ENCODE measurements around the gene SELE. TPM values are rescaled to one million over a fixed set of nuclear protein-coding genes. Genes with fewer than 3 reads are reported as not detected.

The SELE gene
- total and polyA plus RNA-seq, 4 donors = 0.09 to 4.2 (median 3.3) TPM

DNA sequence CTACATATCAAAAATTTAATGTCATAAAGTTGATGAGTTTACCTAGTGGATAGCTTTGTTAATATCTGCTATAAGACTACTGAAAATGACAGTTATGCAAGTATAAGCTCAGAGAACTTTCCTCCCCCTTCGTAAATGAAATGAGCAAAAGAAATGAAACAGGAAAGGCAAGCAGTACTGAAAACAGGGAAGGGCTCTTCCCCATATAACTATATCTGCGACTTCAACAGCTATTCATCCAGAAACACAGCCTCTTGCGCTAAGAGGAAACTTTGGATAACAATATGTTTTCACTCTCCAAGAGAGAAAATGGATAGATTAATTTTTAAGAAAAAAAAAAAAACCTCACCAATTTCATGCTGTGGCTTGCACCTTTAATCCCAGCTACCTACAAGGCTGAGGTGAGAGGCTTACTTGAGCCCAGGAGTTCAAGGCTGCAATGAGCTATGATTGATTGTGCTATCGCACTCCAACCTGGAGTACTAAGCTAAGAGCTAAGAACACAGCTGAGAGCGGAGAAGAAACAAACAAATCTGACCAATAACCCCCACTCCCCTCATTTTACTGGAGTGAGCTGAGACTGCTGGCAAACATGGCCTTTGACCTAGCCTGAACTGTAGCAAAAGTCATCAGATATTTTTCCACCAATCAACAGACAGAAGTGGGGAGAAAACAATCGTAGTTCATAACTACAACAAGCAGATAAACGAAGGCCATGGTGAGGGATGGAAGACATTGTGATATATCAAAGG, 31.9 kb upstream of the SELE start:
- no peak for DNase-seq (ENCODE audit: low spot score)
- no peaks in the 10 kb centered on the region for H3K36me3 ChIP-seq (ENCODE audit: control insufficient read depth in 4 of 4, insufficient read depth in 3 of 4, low read depth in 1 of 4, low read length in 3 of 4)
- peak overlapping the region; percentile 40 to 56 (median 47) for H3K4me3 ChIP-seq (ENCODE audit: low read depth in 1 of 3, low read length in 3 of 3)
- peaks cover 0 to 25% (median 4%) of the 10 kb centered on the region in 4 donors for H3K4me1 ChIP-seq (ENCODE audit: control insufficient read depth in 4 of 4, insufficient read depth in 4 of 4, low read length in 3 of 4)
- H3K9ac ChIP-seq (ENCODE audit: low read depth in 1 of 2, low read length in 2 of 2) = peak overlapping the region in 1 of 2 donors; percentile 5
- peak overlapping the region; percentile 55 to 62 for H3K27ac ChIP-seq (ENCODE audit: low read depth in 1 of 2, low read length in 2 of 2)
- 33% methylated on average over 7 of the region's 7 CpGs for WGBS
- no peak for TF ChIP-seq ATF3 (IDR thresholded peaks at IDR 0.05)
- TF ChIP-seq FOXA1 (IDR thresholded peaks at IDR 0.05) = peak; percentile 63
- no peak for TF ChIP-seq GABPA (IDR thresholded peaks at IDR 0.05 in 1 of 2, conservative IDR thresholded peaks at IDR 0.05 in 1 of 2)
- peak; percentile 55 for TF ChIP-seq NR2F2 (IDR thresholded peaks at IDR 0.05)
- TF ChIP-seq EGR1 (IDR thresholded peaks at IDR 0.05; ENCODE audit: low read depth in 2 of 2) = peak in 1 of 2 donors; percentile 48
- peak; percentile 57 to 82 for TF ChIP-seq HNF4A (conservative IDR thresholded peaks at IDR 0.05)
- TF ChIP-seq TAF1 (conservative IDR thresholded peaks at IDR 0.05) = peak; percentile 67
- TF ChIP-seq CTCF (IDR thresholded peaks at IDR 0.05; ENCODE audit: low read depth, low read length, missing input control) = no peak
- no peak for TF ChIP-seq FOXA2 (IDR thresholded peaks at IDR 0.05)
- TF ChIP-seq YY1 (IDR thresholded peaks at IDR 0.05) = peak; percentile 87
- TF ChIP-seq, protein P1, sequence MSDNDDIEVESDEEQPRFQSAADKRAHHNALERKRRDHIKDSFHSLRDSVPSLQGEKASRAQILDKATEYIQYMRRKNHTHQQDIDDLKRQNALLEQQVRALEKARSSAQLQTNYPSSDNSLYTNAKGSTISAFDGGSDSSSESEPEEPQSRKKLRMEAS (IDR thresholded peaks at IDR 0.05) = peak; percentile 44
- TF ChIP-seq SP1 (IDR thresholded peaks at IDR 0.05) = peak; percentile 55
- TF ChIP-seq RAD21 (IDR thresholded peaks at IDR 0.05) = peak in 1 of 2 donors; percentile 24
- TF ChIP-seq RXRA (IDR thresholded peaks at IDR 0.05) = peak; percentile 77 to 86
- TF ChIP-seq JUND (IDR thresholded peaks at IDR 0.05) = no peak
- no peak for TF ChIP-seq HNF4G (IDR thresholded peaks at IDR 0.05)
- peak; percentile 73 for TF ChIP-seq REST (IDR thresholded peaks at IDR 0.05)
- no peak for TF ChIP-seq ZBTB33 (IDR thresholded peaks at IDR 0.05)
- no peaks in the 10 kb centered on the region for H3K27me3 ChIP-seq (ENCODE audit: control insufficient read depth in 4 of 4, insufficient read depth in 4 of 4, low read length in 3 of 4)
- no peaks in the 10 kb centered on the region for H3K9me3 ChIP-seq (ENCODE audit: control insufficient read depth in 4 of 4, low read length in 3 of 4)
